ENCODE measurements around the gene FXR1.

FXR1 gene

GRCh38 chr3:180930526-180930925, 18.1 kb downstream of the FXR1 start:
- Histone ChIP-seq H3K79me2 (peaks cover 54% of the 10 kb centered on the region), H3K9ac (no peak overlapping the region), H3K36me3 (ENCODE audit: control insufficient read depth, insufficient read depth, low read length) (no peaks in the 10 kb centered on the region), H3K27me3 (ENCODE audit: control insufficient read depth, insufficient read depth, low read length) (no peaks in the 10 kb centered on the region), H3K4me3 (ENCODE audit: low read depth, low read length) (no peak overlapping the region), H2AFZ (no peak overlapping the region), H3K27ac (no peak overlapping the region), H3K4me2 (ENCODE audit: low read length) (no peak overlapping the region), H3K4me1 (peaks cover 3% of the 10 kb centered on the region), H3K9me3 (ENCODE audit: control insufficient read depth, low read length) (no peaks in the 10 kb centered on the region)
- TF ChIP-seq, protein P1, sequence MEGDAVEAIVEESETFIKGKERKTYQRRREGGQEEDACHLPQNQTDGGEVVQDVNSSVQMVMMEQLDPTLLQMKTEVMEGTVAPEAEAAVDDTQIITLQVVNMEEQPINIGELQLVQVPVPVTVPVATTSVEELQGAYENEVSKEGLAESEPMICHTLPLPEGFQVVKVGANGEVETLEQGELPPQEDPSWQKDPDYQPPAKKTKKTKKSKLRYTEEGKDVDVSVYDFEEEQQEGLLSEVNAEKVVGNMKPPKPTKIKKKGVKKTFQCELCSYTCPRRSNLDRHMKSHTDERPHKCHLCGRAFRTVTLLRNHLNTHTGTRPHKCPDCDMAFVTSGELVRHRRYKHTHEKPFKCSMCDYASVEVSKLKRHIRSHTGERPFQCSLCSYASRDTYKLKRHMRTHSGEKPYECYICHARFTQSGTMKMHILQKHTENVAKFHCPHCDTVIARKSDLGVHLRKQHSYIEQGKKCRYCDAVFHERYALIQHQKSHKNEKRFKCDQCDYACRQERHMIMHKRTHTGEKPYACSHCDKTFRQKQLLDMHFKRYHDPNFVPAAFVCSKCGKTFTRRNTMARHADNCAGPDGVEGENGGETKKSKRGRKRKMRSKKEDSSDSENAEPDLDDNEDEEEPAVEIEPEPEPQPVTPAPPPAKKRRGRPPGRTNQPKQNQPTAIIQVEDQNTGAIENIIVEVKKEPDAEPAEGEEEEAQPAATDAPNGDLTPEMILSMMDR (IDR thresholded peaks at IDR 0.05) = no peak

GRCh38 chr3:180932819-180933218, 20.3 kb downstream of the FXR1 start:
- H3K4me1 ChIP-seq = peaks cover 3% of the 10 kb centered on the region
- peaks cover 52% of the 10 kb centered on the region for H3K79me2 ChIP-seq
- H3K27ac ChIP-seq = no peak overlapping the region
- H3K4me2 ChIP-seq (ENCODE audit: low read length) = no peak overlapping the region
- H2AFZ ChIP-seq = no peak overlapping the region
- no peaks in the 10 kb centered on the region for H3K27me3 ChIP-seq (ENCODE audit: control insufficient read depth, insufficient read depth, low read length)
- H3K4me3 ChIP-seq (ENCODE audit: low read depth, low read length) = no peak overlapping the region
- H3K36me3 ChIP-seq (ENCODE audit: control insufficient read depth, insufficient read depth, low read length) = no peaks in the 10 kb centered on the region
- H3K9ac ChIP-seq = no peak overlapping the region
- TF ChIP-seq, protein P1 (IDR thresholded peaks at IDR 0.05) = no peak
- H3K9me3 ChIP-seq (ENCODE audit: control insufficient read depth, low read length) = no peaks in the 10 kb centered on the region

GRCh38 chr3:180934638-180935037, 22.2 kb downstream of the FXR1 start:
- Histone ChIP-seq H3K4me1 (peaks cover 3% of the 10 kb centered on the region), H3K9me3 (ENCODE audit: control insufficient read depth, low read length) (no peaks in the 10 kb centered on the region), H2AFZ (no peak overlapping the region), H3K36me3 (ENCODE audit: control insufficient read depth, insufficient read depth, low read length) (no peaks in the 10 kb centered on the region), H3K4me3 (ENCODE audit: low read depth, low read length) (no peak overlapping the region), H3K27me3 (ENCODE audit: control insufficient read depth, insufficient read depth, low read length) (no peaks in the 10 kb centered on the region), H3K4me2 (ENCODE audit: low read length) (no peak overlapping the region), H3K9ac (no peak overlapping the region), H3K27ac (no peak overlapping the region), H3K79me2 (peaks cover 51% of the 10 kb centered on the region)
- TF ChIP-seq, protein P1 (IDR thresholded peaks at IDR 0.05) = no peak

DNA sequence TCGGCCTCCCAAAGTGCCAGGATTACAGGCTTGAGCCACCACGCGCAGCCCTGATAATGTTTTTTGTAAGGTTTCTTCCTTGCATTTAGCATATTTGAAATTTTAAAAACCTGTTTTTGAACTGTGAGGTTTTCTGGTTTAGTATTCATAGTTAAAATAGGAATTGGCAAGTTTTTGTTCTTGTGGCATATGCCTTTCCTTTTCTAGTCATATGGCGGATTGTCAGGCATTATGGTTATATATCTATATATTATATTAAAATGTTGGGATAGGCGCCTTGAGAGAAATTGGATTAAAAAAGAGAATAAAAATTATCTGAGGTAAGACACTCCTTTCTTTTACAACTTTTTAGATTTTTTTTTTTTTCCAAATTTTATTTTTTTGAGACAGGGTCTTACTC, 28.4 kb downstream of the FXR1 start:
- Histone ChIP-seq H2AFZ (no peak overlapping the region), H3K36me3 (ENCODE audit: control insufficient read depth, insufficient read depth, low read length) (no peaks in the 10 kb centered on the region), H3K27me3 (ENCODE audit: control insufficient read depth, insufficient read depth, low read length) (no peaks in the 10 kb centered on the region), H3K9me3 (ENCODE audit: control insufficient read depth, low read length) (no peaks in the 10 kb centered on the region), H3K4me2 (ENCODE audit: low read length) (no peak overlapping the region), H3K9ac (no peak overlapping the region), H3K4me1 (no peaks in the 10 kb centered on the region), H3K4me3 (ENCODE audit: low read depth, low read length) (no peak overlapping the region), H3K79me2 (peaks cover 44% of the 10 kb centered on the region), H3K27ac (no peak overlapping the region)
- TF ChIP-seq, protein P1 (IDR thresholded peaks at IDR 0.05) = no peak

- Histone ChIP-seq H3K9ac (no peak overlapping the region), H3K27ac (no peak overlapping the region), H3K4me2 (ENCODE audit: low read length) (no peak overlapping the region), H2AFZ (no peak overlapping the region), H3K36me3 (ENCODE audit: control insufficient read depth, insufficient read depth, low read length) (no peaks in the 10 kb centered on the region), H3K4me3 (ENCODE audit: low read depth, low read length) (no peak overlapping the region), H3K79me2 (peaks cover 43% of the 10 kb centered on the region), H3K27me3 (ENCODE audit: control insufficient read depth, insufficient read depth, low read length) (no peaks in the 10 kb centered on the region), H3K9me3 (ENCODE audit: control insufficient read depth, low read length) (no peaks in the 10 kb centered on the region), H3K4me1 (no peaks in the 10 kb centered on the region)
- TF ChIP-seq, protein P1 (IDR thresholded peaks at IDR 0.05) = no peak
These were observed 35.4 kb downstream of the FXR1 start for GRCh38 chr3:180947761-180948390.
